DND-41 (cell line): ENCODE measurements around the gene OMA1.

ENCODE experiments used
- ATAC-seq: fragments of 200-7000 bp; cut with Tn5 transposase; 3 replicates; pipeline ENCODE4 v1.9.1; 2021; ENCODE audit warnings: low read depth; ENCODE audit not compliant: insufficient read depth
- DNase-seq: peaks from one replicate; pipeline ENCODE4 v3.0.0-alpha.2; 2020
- H2AFZ ChIP-seq: 2 replicates; pipeline ENCODE4 v1.6.0; 2012; ENCODE audit warnings: low read depth, low read length
- H3K27ac ChIP-seq: 2 replicates; pipeline ENCODE4 v1.5.1; 2012; ENCODE audit warnings: low read length, inconsistent platforms
- H3K27me3 ChIP-seq: fragments of 200-600 bp; sonication (generic); 2 replicates; pipeline ENCODE4 v1.6.0; 2012; ENCODE audit warnings: low read length, mild to moderate bottlenecking, inconsistent platforms; ENCODE audit not compliant: insufficient read depth, poor library complexity
- H3K36me3 ChIP-seq: 2 replicates; pipeline ENCODE4 v1.5.1; 2012; ENCODE audit warnings: low read length, inconsistent platforms; ENCODE audit not compliant: insufficient read depth
- H3K4me1 ChIP-seq: 2 replicates; pipeline ENCODE4 v1.5.1; 2012; ENCODE audit warnings: mild to moderate bottlenecking, low read length; ENCODE audit not compliant: insufficient read depth
- H3K4me2 ChIP-seq: 2 replicates; pipeline ENCODE4 v1.6.0; 2012; ENCODE audit warnings: mild to moderate bottlenecking, moderate library complexity, low read length, inconsistent platforms; ENCODE audit not compliant: insufficient read depth
- H3K4me3 ChIP-seq, 2 experiments: fragments of 200-600 bp in 1 of 2; shearing (Covaris generic) in 1 of 2; 2 replicates each; pipeline ENCODE4 v1.5.1; 2012 to 2016; ENCODE audit warnings: inconsistent platforms in 2 of 2, low read length in 2 of 2, mild to moderate bottlenecking in 2 of 2, low read depth in 1 of 2, moderate library complexity in 1 of 2
- H3K79me2 ChIP-seq: 2 replicates; pipeline ENCODE4 v1.6.0; 2012; ENCODE audit warnings: low read length, inconsistent platforms; ENCODE audit not compliant: insufficient read depth
- H3K9ac ChIP-seq: 2 replicates; pipeline ENCODE4 v1.6.0; 2012; ENCODE audit warnings: low read depth, mild to moderate bottlenecking, inconsistent platforms, low read length, moderate library complexity
- H3K9me3 ChIP-seq: 2 replicates; pipeline ENCODE4 v1.5.1; 2012; ENCODE audit warnings: low read length, moderate library complexity, mild to moderate bottlenecking, inconsistent platforms; ENCODE audit not compliant: insufficient read depth, severe bottlenecking
- H4K20me1 ChIP-seq: 2 replicates; pipeline ENCODE4 v1.6.0; 2012; ENCODE audit warnings: low read length; ENCODE audit not compliant: insufficient read depth
- EZH2 ChIP-seq: IDR thresholded peaks from 3 replicates; pipeline ENCODE4 v1.6.1; 2012; ENCODE audit warnings: borderline replicate concordance, low read depth, mild to moderate bottlenecking, moderate library complexity, low read length, inconsistent platforms; ENCODE audit not compliant: severe bottlenecking
- TF ChIP-seq, protein P1 (sequence below): IDR thresholded peaks from 2 replicates; pipeline ENCODE4 v1.5.1; 2012; ENCODE audit warnings: borderline replicate concordance, low read length, moderate library complexity, mild to moderate bottlenecking; ENCODE audit not compliant: poor library complexity, severe bottlenecking; ENCODE audit errors: extremely low read depth

OMA1 gene

DNA sequence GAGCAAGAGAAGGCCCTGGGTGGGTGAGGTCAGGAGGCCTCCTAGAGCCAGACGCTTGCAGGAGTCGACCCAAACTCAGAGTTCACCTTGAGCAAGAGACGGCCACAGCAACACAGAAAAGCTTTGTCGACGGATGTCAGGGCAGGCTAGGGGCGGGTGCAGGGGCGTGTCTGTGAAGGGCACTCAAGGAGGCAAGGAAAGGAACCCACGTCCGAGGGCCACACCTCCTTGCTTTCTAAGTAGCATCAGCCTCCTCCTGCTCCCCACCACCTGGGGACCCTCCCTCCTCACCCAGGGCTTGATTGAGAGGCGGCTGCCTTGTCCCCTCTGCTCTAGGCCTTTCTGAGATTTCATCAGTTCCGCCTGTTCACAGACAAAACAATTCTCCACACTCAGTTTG is 92.1 kb downstream of the OMA1 start:
- H3K9ac ChIP-seq: no peak overlapping the region
- H3K4me3 ChIP-seq: no peak overlapping the region
- no peak for TF ChIP-seq EZH2
- TF ChIP-seq, protein P1, sequence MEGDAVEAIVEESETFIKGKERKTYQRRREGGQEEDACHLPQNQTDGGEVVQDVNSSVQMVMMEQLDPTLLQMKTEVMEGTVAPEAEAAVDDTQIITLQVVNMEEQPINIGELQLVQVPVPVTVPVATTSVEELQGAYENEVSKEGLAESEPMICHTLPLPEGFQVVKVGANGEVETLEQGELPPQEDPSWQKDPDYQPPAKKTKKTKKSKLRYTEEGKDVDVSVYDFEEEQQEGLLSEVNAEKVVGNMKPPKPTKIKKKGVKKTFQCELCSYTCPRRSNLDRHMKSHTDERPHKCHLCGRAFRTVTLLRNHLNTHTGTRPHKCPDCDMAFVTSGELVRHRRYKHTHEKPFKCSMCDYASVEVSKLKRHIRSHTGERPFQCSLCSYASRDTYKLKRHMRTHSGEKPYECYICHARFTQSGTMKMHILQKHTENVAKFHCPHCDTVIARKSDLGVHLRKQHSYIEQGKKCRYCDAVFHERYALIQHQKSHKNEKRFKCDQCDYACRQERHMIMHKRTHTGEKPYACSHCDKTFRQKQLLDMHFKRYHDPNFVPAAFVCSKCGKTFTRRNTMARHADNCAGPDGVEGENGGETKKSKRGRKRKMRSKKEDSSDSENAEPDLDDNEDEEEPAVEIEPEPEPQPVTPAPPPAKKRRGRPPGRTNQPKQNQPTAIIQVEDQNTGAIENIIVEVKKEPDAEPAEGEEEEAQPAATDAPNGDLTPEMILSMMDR: no peak
- ATAC-seq: no peak
- H3K4me1 ChIP-seq: no peaks in the 10 kb centered on the region
- H3K36me3 ChIP-seq: no peaks in the 10 kb centered on the region
- H3K9me3 ChIP-seq: no peaks in the 10 kb centered on the region
- DNase-seq: no peak
- H3K27me3 ChIP-seq: no peaks in the 10 kb centered on the region
- H3K4me2 ChIP-seq: no peak overlapping the region
- no peak overlapping the region for H2AFZ ChIP-seq
- H3K27ac ChIP-seq: no peak overlapping the region
- no peaks in the 10 kb centered on the region for H3K79me2 ChIP-seq
- no peaks in the 10 kb centered on the region for H4K20me1 ChIP-seq

DNA sequence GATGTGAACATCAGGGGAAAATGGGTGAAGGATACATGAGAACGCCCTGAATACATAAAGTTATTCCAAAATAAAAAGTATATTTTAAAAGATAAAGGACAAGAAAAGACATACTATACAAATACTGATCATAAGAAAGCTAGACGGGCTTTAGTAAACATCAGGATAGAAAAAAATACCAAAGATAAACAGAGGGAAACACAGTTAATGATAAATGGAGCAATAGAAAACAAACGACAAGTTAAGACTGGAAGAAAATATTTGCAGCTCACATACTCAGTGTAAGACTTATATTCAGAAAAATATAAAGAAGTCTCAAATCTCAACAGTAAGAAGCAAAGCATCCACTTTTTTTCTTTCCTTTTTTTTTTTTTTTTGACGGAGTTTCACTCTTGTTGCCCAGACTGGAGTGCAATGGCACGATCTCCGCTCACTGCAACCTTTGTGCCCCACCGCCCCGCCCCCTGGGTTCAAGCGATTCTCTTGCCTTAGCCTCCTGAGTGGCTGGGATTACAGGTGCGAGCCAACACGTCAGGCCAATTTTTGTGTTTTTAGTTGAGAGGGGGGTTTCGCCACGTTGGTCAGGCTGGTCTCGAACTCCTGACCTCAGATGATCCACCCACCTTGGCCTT is 94.8 kb downstream of the OMA1 start:
- Histone ChIP-seq H3K4me3 (no peak overlapping the region), H3K4me1 (no peaks in the 10 kb centered on the region), H3K36me3 (no peaks in the 10 kb centered on the region), H3K9ac (no peak overlapping the region), H3K27me3 (no peaks in the 10 kb centered on the region), H4K20me1 (no peaks in the 10 kb centered on the region), H2AFZ (no peak overlapping the region), H3K4me2 (no peak overlapping the region), H3K79me2 (no peaks in the 10 kb centered on the region), H3K27ac (no peak overlapping the region), H3K9me3 (no peaks in the 10 kb centered on the region)
- TF ChIP-seq, protein P1: no peak
- no peak for TF ChIP-seq EZH2
- no peak for DNase-seq
- ATAC-seq: no peak

DNA sequence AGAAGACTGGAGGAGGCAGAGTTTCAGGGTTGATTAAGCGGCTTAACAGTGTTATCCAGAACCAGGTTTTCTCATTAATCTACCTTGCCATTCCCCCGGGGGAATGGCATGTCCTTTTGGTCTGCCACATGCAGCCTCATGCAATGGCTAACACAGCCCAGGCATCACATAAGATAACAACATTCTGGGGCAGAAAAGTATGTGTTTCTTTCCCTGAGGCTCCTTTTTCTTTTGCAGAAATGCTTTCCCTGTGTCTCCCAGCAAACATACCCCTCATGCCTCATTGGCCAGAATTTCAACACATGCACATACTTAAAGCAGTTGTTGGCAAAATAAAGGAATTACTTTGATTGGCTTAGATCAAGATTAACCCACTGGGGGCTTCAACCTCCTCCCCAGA is 98.6 kb downstream of the OMA1 start:
- Histone ChIP-seq H3K4me3 (no peak overlapping the region), H3K4me2 (no peak overlapping the region), H3K4me1 (no peaks in the 10 kb centered on the region), H4K20me1 (no peaks in the 10 kb centered on the region), H3K36me3 (no peaks in the 10 kb centered on the region), H2AFZ (no peak overlapping the region), H3K79me2 (no peaks in the 10 kb centered on the region), H3K9me3 (no peaks in the 10 kb centered on the region), H3K9ac (no peak overlapping the region), H3K27me3 (no peaks in the 10 kb centered on the region), H3K27ac (no peak overlapping the region)
- DNase-seq (no peak), ATAC-seq (no peak)
- TF ChIP-seq, protein P1: no peak
- no peak for TF ChIP-seq EZH2
